Liver (tissue), 3 donors: ENCODE data around the gene ROMO1.
"Not testable (repeated sequence)": the region's sequence is repeated elsewhere in the genome, so short reads cannot be mapped to it uniquely, and the experiment has no call there.

ENCODE experiments used
- ATF3 ChIP-seq: IDR thresholded peaks from 2 replicates; pipeline ENCODE4 v1.6.1; 2016; ENCODE audit warnings: antibody characterized with exemption
- CTCF ChIP-seq: fragments of 150-350 bp; IDR thresholded peaks from 2 replicates; pipeline ENCODE4 v1.5.1; 2017; ENCODE audit warnings: improper control_type of control experiment, low read depth, low read length; ENCODE audit not compliant: missing input control
- FOXA1 ChIP-seq: IDR thresholded peaks from 2 replicates; pipeline ENCODE4 v1.6.1; 2016; ENCODE audit warnings: antibody characterized with exemption
- GABPA ChIP-seq, 2 donors: IDR thresholded peaks in 1 of 2; conservative IDR thresholded peaks in 1 of 2; 2 replicates each; pipeline ENCODE4 v1.6.1; 2016; ENCODE audit warnings: antibody characterized with exemption in 2 of 2, mild to moderate bottlenecking in 1 of 2, moderate library complexity in 1 of 2
- JUND ChIP-seq, 2 donors: IDR thresholded peaks; 2 replicates each; pipeline ENCODE4 v1.6.1; 2016; ENCODE audit warnings: antibody characterized with exemption in 2 of 2
- MAX ChIP-seq: IDR thresholded peaks from 2 replicates; pipeline ENCODE4 v1.6.1; 2016; ENCODE audit warnings: antibody characterized with exemption
- REST ChIP-seq: IDR thresholded peaks from 2 replicates; pipeline ENCODE4 v1.6.1; 2016; ENCODE audit warnings: antibody characterized with exemption, mild to moderate bottlenecking
- RXRA ChIP-seq, 2 donors: IDR thresholded peaks; 2 replicates each; pipeline ENCODE4 v1.6.1; 2017 to 2018; ENCODE audit warnings: antibody characterized with exemption in 2 of 2, mild to moderate bottlenecking in 1 of 2
- SP1 ChIP-seq: IDR thresholded peaks from 2 replicates; pipeline ENCODE4 v1.6.1; 2018; ENCODE audit warnings: antibody characterized with exemption, mild to moderate bottlenecking
- TAF1 ChIP-seq: conservative IDR thresholded peaks from 2 replicates; pipeline ENCODE4 v1.6.1; 2016; ENCODE audit warnings: antibody characterized with exemption, mild to moderate bottlenecking
- YY1 ChIP-seq: IDR thresholded peaks from 2 replicates; pipeline ENCODE4 v1.6.1; 2016; ENCODE audit warnings: antibody characterized with exemption, mild to moderate bottlenecking
- ZBTB33 ChIP-seq: IDR thresholded peaks from 2 replicates; pipeline ENCODE4 v1.6.1; 2016; ENCODE audit warnings: antibody characterized with exemption
- donor health status: healthy.
- donor health status: healthy.

DNA sequence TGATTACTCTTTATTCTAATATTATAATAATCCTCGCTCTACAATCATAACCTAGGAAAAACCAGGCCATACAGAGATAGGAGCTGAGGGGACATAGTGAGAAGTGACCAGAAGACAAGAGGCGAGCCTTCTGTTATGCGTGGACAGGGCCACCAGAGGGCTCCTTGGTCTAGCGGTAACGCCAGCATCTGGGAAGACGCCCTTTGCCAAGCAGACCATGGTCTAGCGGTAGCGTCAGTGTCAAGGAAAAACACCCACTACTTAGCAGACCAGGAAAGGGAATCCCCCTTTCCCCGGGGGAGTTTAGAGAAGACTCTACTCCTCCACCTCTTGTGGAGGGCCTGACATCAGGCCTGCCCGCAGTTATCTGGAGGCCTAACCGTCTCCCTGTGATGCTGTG, 12.3 kb upstream of the ROMO1 start:
- not testable (repeated sequence) for TF ChIP-seq CTCF; FOXA1; MAX; TAF1; JUND (IDR thresholded peaks at IDR 0.05); ATF3; SP1; REST; GABPA (IDR thresholded peaks at IDR 0.05 in 1 of 2, conservative IDR thresholded peaks at IDR 0.05 in 1 of 2); ZBTB33; RXRA (IDR thresholded peaks at IDR 0.05); YY1
